Measurements from ENCODE around the gene UBA1.

The UBA1 gene

DNA sequence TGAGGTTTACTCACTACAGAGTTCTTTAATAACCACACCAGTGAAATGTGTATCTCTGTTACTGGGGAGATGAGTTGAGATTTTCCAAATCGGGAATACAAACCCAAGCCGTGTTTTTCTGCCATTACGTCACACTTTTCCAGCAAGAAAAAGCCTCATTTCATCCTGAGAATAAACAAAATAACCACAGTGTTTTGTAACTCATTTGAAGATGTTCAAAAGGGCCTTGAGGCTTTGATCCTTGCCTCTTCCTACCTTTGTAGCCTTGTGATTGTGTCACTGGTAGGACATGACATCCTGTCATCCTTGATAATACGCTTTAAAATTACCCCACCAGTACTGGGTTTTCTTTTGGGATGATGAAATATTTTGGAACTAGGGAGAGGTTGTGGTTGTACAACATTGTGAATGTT, 42.1 kb downstream of the UBA1 start:
- DNase-seq (ENCODE audit: insufficient read length, low spot score) (no peak), FAIRE-seq (no peak)
- TF ChIP-seq, protein P1, sequence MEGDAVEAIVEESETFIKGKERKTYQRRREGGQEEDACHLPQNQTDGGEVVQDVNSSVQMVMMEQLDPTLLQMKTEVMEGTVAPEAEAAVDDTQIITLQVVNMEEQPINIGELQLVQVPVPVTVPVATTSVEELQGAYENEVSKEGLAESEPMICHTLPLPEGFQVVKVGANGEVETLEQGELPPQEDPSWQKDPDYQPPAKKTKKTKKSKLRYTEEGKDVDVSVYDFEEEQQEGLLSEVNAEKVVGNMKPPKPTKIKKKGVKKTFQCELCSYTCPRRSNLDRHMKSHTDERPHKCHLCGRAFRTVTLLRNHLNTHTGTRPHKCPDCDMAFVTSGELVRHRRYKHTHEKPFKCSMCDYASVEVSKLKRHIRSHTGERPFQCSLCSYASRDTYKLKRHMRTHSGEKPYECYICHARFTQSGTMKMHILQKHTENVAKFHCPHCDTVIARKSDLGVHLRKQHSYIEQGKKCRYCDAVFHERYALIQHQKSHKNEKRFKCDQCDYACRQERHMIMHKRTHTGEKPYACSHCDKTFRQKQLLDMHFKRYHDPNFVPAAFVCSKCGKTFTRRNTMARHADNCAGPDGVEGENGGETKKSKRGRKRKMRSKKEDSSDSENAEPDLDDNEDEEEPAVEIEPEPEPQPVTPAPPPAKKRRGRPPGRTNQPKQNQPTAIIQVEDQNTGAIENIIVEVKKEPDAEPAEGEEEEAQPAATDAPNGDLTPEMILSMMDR (IDR thresholded peaks at IDR 0.05; ENCODE audit: insufficient read depth, missing control alignments): no peak

DNA sequence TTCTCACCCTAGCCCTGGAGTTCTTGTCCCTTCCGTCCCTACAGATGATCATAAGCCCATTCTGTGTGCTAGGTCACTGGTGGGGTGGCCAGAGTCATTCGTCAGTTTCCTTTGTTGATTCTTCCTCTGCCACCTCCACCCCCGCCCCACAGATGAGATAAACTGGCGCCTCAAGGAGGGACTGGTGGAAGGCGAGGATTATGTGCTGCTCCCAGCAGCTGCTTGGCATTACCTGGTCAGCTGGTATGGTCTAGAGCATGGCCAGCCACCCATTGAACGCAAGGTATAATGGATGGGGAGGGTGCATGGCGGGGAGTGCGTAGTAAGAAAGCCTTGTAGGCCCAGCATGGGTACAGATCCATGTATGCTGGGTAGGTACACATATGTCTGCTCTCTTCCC, 45.6 kb downstream of the UBA1 start:
- FAIRE-seq (no peak), DNase-seq (ENCODE audit: insufficient read length, low spot score) (no peak)

DNA sequence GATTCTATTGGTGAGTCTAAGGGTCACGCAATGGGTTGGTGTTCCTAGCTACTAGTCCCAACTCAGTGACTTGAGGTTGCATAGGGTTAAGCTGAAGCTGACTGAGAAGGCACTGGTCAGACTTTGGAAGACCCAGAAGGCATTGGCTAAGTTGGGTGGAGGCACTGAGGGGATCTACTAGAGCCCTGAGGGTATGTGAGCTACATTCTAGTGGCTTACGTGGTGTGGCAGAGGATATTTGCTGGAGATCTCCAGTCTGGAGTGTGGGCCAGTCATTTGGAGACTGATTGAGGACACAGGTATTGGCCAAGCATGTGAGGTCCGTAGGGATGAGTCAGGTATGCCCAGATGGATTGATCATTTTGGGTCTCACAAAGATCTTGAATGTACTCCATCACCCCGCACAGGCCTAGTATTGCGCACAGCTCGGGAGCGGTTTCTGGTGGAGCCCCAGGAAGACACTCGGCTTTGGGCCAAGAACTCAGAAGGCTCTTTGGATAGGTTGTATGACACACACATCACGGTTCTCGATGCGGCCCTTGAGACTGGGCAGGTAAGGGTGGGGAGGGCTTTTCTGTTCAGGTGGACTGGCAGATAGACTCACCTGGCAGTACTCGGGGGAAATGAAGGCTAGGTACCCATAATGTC, 46.4 kb downstream of the UBA1 start:
- no peak for FAIRE-seq
- TF ChIP-seq, protein P1 (IDR thresholded peaks at IDR 0.05; ENCODE audit: insufficient read depth, missing control alignments): no peak
- no peak for DNase-seq (ENCODE audit: insufficient read length, low spot score)

More for the DNA sequence above, 45.6 kb downstream of the UBA1 start:
- TF ChIP-seq, protein P1 (IDR thresholded peaks at IDR 0.05; ENCODE audit: insufficient read depth, missing control alignments): no peak

DNA sequence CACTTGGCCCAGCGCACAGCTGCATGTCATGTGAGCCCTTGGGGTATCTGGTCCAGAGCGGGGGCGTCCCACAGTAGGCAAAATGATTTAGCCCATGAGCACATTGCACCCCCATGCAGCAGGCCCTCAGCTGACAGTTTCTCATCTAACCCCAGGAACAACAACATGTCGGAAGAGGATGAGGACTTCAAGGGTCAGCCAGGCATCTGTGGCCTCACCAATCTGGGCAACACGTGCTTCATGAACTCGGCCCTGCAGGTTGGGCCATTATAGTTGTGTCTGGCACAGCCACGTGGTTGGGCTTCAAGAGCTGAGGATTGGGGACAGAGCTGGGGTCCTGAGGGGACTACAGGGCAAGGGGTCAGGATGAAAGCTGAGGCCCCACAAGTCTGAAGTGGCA, 47.0 kb downstream of the UBA1 start:
- TF ChIP-seq, protein P1 (IDR thresholded peaks at IDR 0.05; ENCODE audit: insufficient read depth, missing control alignments): no peak
- DNase-seq (ENCODE audit: insufficient read length, low spot score): no peak
- FAIRE-seq: no peak

DNA sequence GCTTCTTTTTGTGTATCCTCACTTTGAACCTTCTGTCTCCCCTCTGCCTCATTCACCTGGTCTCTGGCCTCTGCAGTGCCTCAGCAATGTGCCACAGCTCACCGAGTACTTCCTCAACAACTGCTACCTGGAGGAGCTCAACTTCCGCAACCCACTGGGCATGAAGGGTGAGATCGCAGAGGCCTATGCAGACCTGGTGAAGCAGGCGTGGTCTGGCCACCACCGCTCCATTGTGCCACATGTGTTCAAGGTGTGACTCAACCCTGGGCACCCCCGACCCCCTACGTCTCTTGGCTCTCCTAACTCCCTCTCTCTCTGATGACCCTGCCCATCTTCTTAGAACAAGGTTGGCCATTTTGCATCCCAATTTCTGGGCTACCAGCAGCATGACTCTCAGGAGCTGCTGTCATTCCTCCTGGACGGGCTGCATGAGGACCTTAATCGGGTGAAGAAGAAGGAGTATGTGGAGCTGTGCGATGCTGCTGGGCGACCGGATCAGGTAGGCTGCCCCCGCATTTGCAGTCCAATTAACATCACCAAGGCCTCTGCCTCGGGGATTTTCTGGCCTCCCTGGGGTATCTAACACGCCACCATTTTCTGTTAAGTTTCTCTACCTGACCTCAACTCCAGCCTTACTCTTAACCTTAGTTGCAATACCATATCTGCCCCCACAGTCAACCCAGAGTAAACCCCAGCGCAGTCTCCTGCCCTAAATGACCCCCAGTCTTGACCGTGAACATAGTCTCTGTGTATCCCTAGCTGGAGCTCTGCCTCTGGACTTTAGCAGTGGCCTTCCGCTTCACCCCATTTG, 47.8 kb downstream of the UBA1 start:
- no peak for FAIRE-seq
- TF ChIP-seq, protein P1 (IDR thresholded peaks at IDR 0.05; ENCODE audit: insufficient read depth, missing control alignments): no peak
- no peak for DNase-seq (ENCODE audit: insufficient read length, low spot score)

DNA sequence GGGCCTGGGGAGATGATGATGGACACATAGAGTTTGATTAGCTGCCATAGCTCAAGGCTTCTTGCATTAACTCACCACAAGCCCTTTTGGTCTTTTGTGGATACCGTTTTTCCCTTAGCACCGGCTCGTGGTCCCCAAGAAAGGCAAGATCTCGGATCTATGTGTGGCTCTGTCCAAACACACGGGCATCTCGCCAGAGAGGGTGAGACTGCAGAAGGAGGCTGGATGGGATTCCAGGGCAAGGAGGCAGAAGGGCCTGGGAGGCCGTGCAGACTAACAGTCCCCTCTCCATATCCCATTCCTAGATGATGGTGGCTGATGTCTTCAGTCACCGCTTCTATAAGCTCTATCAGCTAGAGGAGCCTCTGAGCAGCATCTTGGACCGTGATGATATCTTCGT, 48.7 kb downstream of the UBA1 start:
- no peak for DNase-seq (ENCODE audit: insufficient read length, low spot score)
- TF ChIP-seq, protein P1 (IDR thresholded peaks at IDR 0.05; ENCODE audit: insufficient read depth, missing control alignments): no peak
- no peak for FAIRE-seq

DNA sequence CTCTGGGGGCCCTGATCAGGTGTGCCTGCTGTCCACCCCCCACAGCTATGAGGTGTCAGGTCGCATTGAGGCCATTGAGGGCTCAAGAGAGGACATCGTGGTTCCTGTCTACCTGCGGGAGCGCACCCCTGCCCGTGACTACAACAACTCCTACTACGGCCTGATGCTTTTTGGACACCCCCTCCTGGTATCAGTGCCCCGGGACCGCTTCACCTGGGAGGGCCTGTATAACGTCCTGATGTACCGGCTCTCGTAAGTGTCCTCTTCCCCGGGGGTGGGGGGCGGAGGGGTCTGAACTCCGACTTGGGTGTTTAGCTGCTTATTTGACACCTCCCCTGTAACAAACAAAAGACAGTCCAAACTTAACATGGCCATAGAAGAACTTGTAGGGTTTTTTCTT, 49.7 kb downstream of the UBA1 start:
- TF ChIP-seq, protein P1 (IDR thresholded peaks at IDR 0.05; ENCODE audit: insufficient read depth, missing control alignments): no peak
- no peak for FAIRE-seq
- no peak for DNase-seq (ENCODE audit: insufficient read length, low spot score)

All from D721Med (cell line).